Keratinocyte (primary cell): ENCODE data around the gene MVB12B. TPM values are rescaled to one million over a fixed set of nuclear protein-coding genes. Genes with fewer than 3 reads are reported as not detected.

Experiments used
- DNase-seq: peaks from one replicate; pipeline ENCODE4 v3.0.0-alpha.2; 2011; ENCODE audit warnings: low read depth, missing footprints, low spot score
- FAIRE-seq: peaks from 2 replicates; lab custom pipeline; 2011; peaks lifted over from hg19 to GRCh38; lab: Jason Lieb, UNC
- H2AFZ ChIP-seq: 2 replicates; pipeline ENCODE4 v1.6.0; 2012; ENCODE audit warnings: low read length, control low read depth, inconsistent platforms; ENCODE audit not compliant: control insufficient read depth
- H3K27ac ChIP-seq: 2 replicates; pipeline ENCODE4 v1.5.1; 2011; ENCODE audit warnings: low read length; ENCODE audit not compliant: control insufficient read depth, insufficient read depth
- H3K27me3 ChIP-seq: 3 replicates; pipeline ENCODE4 v1.6.0; 2011; ENCODE audit warnings: low read length; ENCODE audit not compliant: control insufficient read depth, insufficient read depth; ENCODE audit errors: extremely low read depth
- H3K36me3 ChIP-seq, 2 experiments: 2 replicates in 1 of 2; 3 replicates in 1 of 2; pipeline ENCODE4 v1.5.1; 2011; ENCODE audit warnings: low read length in 2 of 2, mild to moderate bottlenecking in 1 of 2; ENCODE audit not compliant: control insufficient read depth in 2 of 2, insufficient read depth in 2 of 2; ENCODE audit errors: extremely low read depth in 1 of 2
- H3K4me1 ChIP-seq: 3 replicates; pipeline ENCODE4 v1.5.1; 2011; ENCODE audit warnings: low read length; ENCODE audit not compliant: control insufficient read depth, insufficient read depth; ENCODE audit errors: extremely low read depth
- H3K4me2 ChIP-seq: 3 replicates; pipeline ENCODE4 v1.6.0; 2011; ENCODE audit warnings: low read depth, low read length; ENCODE audit not compliant: control insufficient read depth, insufficient read depth; ENCODE audit errors: extremely low read depth
- H3K4me3 ChIP-seq, 3 experiments: fragments of 200-600 bp in 1 of 3; sonication (generic) in 1 of 3; 2 replicates in 2 of 3; 3 replicates in 1 of 3; pipeline ENCODE4 v1.5.1; 2011 to 2016; ENCODE audit warnings: low read length in 3 of 3, mild to moderate bottlenecking in 3 of 3, control low read depth in 2 of 3, inconsistent platforms in 1 of 3, low read depth in 1 of 3, mixed read lengths in 1 of 3, mixed run types in 1 of 3, moderate library complexity in 1 of 3; ENCODE audit not compliant: control insufficient read depth in 2 of 3, insufficient read depth in 2 of 3; ENCODE audit errors: extremely low read depth in 1 of 3
- H3K79me2 ChIP-seq: 2 replicates; pipeline ENCODE4 v1.6.0; 2012; ENCODE audit warnings: low read length; ENCODE audit not compliant: control insufficient read depth, insufficient read depth
- H3K9ac ChIP-seq: 3 replicates; pipeline ENCODE4 v1.6.0; 2011; ENCODE audit warnings: low read length; ENCODE audit not compliant: control insufficient read depth, insufficient read depth; ENCODE audit errors: extremely low read depth
- H3K9me1 ChIP-seq: 3 replicates; pipeline ENCODE4 v1.6.0; 2011; ENCODE audit warnings: low read length; ENCODE audit not compliant: control insufficient read depth, insufficient read depth; ENCODE audit errors: extremely low read depth
- H3K9me3 ChIP-seq: 2 replicates; pipeline ENCODE4 v1.5.1; 2012; ENCODE audit warnings: low read depth, low read length; ENCODE audit not compliant: control insufficient read depth
- H4K20me1 ChIP-seq: 3 replicates; pipeline ENCODE4 v1.6.0; 2011; ENCODE audit warnings: low read length; ENCODE audit not compliant: control insufficient read depth, insufficient read depth; ENCODE audit errors: extremely low read depth
- EZH2 ChIP-seq: IDR thresholded peaks from one replicate; pipeline ENCODE4 v1.6.1; 2012; ENCODE audit warnings: inconsistent platforms, mild to moderate bottlenecking, low read length, moderate library complexity
- dilution Hi-C: fragments of 300-500 bp; cut with MboI; formaldehyde crosslinking; loops from one replicate; pipeline ENCODE4 v1.7.0; 2020; ENCODE audit warnings: low sequenced_read_pairs; ENCODE audit not compliant: extremely low pct_ligation_motif_present
- polyA plus RNA-seq, 5 experiments: library from polyadenylated mRNA; depleted of rRNA in 3 of 5; stranded (reverse) in 3 of 5; stranded (forward) in 1 of 5; unstranded in 1 of 5; fragments of >200 nt; gene quantifications; 1 replicate in 1 of 5; 2 replicates in 3 of 5; 3 replicates in 1 of 5; pipeline versions ENCODE4 v1.2.1 to v1.2.3, GENCODE V29; 2011 to 2012; ENCODE audit warnings: missing spikeins in 2 of 5, low read depth in 1 of 5, low replicate concordance in 1 of 5
- TF ChIP-seq, protein P1 (sequence below), 3 experiments: IDR thresholded peaks in 1 of 3; conservative IDR thresholded peaks in 1 of 3; optimal IDR thresholded peaks in 1 of 3; 2 replicates in 2 of 3; 3 replicates in 1 of 3; pipeline versions ENCODE3 to v1.5.1; 2011; ENCODE audit warnings: low read length in 3 of 3, mild to moderate bottlenecking in 3 of 3, moderate library complexity in 2 of 3, control low read depth in 1 of 3, inconsistent platforms in 1 of 3; ENCODE audit not compliant: insufficient read depth in 2 of 3; ENCODE audit errors: extremely low read depth in 1 of 3

Gene MVB12B
- polyA plus RNA-seq, 1 donor (not counting 4 experiments of a cell fraction or from before 2014, with no cell fraction given) = 1.2 TPM

DNA sequence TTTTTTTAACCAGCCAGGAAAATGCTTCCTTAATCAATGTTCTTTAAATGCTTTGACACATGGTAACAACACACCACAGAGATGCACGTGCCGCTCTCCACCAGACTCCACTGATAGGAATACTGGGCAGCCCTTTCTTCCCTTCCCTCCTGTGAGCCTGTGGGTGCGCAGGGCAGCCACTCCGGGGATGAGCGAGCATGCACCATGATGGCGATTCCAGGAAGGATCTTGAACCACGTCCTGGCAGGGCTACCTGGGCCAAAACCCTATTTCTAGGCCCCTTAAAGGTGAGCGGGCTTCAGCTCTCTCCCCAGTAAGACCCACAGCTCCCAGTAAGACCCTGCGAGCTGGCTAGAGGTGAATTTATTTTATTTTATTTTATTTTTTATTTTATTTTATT is 128.2 kb downstream of the MVB12B start:
- FAIRE-seq (no peak), DNase-seq (no peak)
- Histone ChIP-seq H3K9me3 (no peaks in the 10 kb centered on the region), H3K4me2 (no peak overlapping the region), H3K9ac (no peak overlapping the region), H3K79me2 (no peaks in the 10 kb centered on the region), H3K4me1 (no peaks in the 10 kb centered on the region), H3K36me3 (no peaks in the 10 kb centered on the region), H4K20me1 (no peaks in the 10 kb centered on the region), H3K27ac (no peak overlapping the region), H3K4me3 (no peak overlapping the region), H3K9me1 (no peaks in the 10 kb centered on the region), H3K27me3 (no peaks in the 10 kb centered on the region), H2AFZ (no peak overlapping the region)
- dilution Hi-C loops = no loop called here
- no peak for TF ChIP-seq EZH2
- TF ChIP-seq, protein P1, sequence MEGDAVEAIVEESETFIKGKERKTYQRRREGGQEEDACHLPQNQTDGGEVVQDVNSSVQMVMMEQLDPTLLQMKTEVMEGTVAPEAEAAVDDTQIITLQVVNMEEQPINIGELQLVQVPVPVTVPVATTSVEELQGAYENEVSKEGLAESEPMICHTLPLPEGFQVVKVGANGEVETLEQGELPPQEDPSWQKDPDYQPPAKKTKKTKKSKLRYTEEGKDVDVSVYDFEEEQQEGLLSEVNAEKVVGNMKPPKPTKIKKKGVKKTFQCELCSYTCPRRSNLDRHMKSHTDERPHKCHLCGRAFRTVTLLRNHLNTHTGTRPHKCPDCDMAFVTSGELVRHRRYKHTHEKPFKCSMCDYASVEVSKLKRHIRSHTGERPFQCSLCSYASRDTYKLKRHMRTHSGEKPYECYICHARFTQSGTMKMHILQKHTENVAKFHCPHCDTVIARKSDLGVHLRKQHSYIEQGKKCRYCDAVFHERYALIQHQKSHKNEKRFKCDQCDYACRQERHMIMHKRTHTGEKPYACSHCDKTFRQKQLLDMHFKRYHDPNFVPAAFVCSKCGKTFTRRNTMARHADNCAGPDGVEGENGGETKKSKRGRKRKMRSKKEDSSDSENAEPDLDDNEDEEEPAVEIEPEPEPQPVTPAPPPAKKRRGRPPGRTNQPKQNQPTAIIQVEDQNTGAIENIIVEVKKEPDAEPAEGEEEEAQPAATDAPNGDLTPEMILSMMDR (optimal IDR thresholded peaks at IDR 0.05 in 1 of 3, IDR thresholded peaks at IDR 0.05 in 1 of 3, conservative IDR thresholded peaks at IDR 0.05 in 1 of 3; ENCODE audit: extremely low read depth in 1 of 3, insufficient read depth in 2 of 3, low read length in 3 of 3) = no peak

- H3K4me2 ChIP-seq = no peak overlapping the region
- H3K9me1 ChIP-seq = no peaks in the 10 kb centered on the region
- no peaks in the 10 kb centered on the region for H3K9me3 ChIP-seq
- no peak overlapping the region for H3K27ac ChIP-seq
- H3K79me2 ChIP-seq = no peaks in the 10 kb centered on the region
- dilution Hi-C loops = no loop called here
- no peak for FAIRE-seq
- no peaks in the 10 kb centered on the region for H3K4me1 ChIP-seq
- no peak overlapping the region for H3K9ac ChIP-seq
- no peak overlapping the region for H2AFZ ChIP-seq
- no peak overlapping the region for H3K4me3 ChIP-seq
- no peak for DNase-seq
- no peaks in the 10 kb centered on the region for H3K36me3 ChIP-seq
- no peaks in the 10 kb centered on the region for H4K20me1 ChIP-seq
- H3K27me3 ChIP-seq = no peaks in the 10 kb centered on the region
- TF ChIP-seq, protein P1 (optimal IDR thresholded peaks at IDR 0.05 in 1 of 3, IDR thresholded peaks at IDR 0.05 in 1 of 3, conservative IDR thresholded peaks at IDR 0.05 in 1 of 3; ENCODE audit: extremely low read depth in 1 of 3, insufficient read depth in 2 of 3, low read length in 3 of 3) = no peak
- TF ChIP-seq EZH2 = no peak
Measured at GRCh38 chr9:126456441-126457174, 130.0 kb downstream of the MVB12B start.
